GM12801 (cell line): ENCODE data around the gene FOXR1.

Source experiments
- CTCF ChIP-seq: IDR thresholded peaks from one replicate; pipeline ENCODE4 v1.5.1; 2011; ENCODE audit warnings: control low read depth; ENCODE audit not compliant: insufficient read length; ENCODE audit errors: extremely low read depth

Gene FOXR1

GRCh38 chr11:118938491-118939403 lies 32.8 kb upstream of the FOXR1 start:
- no peak for TF ChIP-seq CTCF

GRCh38 chr11:118939404-118939915 lies 32.1 kb upstream of the FOXR1 start:
- no peak for TF ChIP-seq CTCF

GRCh38 chr11:118939953-118940598 lies 31.5 kb upstream of the FOXR1 start:
- TF ChIP-seq CTCF: no peak

- TF ChIP-seq CTCF: no peak
Observed at GRCh38 chr11:118947091-118947490, 24.5 kb upstream of the FOXR1 start.

- no peak for TF ChIP-seq CTCF
Observed at GRCh38 chr11:118948000-118948399, 23.6 kb upstream of the FOXR1 start.

GRCh38 chr11:118953265-118953664 lies 18.3 kb upstream of the FOXR1 start:
- TF ChIP-seq CTCF: no peak

- peak; percentile 66 for TF ChIP-seq CTCF
Observed at GRCh38 chr11:118956094-118956846, 15.3 kb upstream of the FOXR1 start, which contains the start of gene UPK2. UPK2 (plus strand) TSS chr11:118956298; CDS start chr11:118956351, 53 bp downstream.
